Measurements from ENCODE around the gene NCAM1.
"Not testable (repeated sequence)": the region's sequence is repeated elsewhere in the genome, so short reads cannot be mapped to it uniquely, and the experiment has no call there.

The NCAM1 gene

GRCh38 chr11:113022262-113022661 is 61.0 kb downstream of the NCAM1 start:
- no peak for DNase-seq (ENCODE audit: low spot score)

DNA sequence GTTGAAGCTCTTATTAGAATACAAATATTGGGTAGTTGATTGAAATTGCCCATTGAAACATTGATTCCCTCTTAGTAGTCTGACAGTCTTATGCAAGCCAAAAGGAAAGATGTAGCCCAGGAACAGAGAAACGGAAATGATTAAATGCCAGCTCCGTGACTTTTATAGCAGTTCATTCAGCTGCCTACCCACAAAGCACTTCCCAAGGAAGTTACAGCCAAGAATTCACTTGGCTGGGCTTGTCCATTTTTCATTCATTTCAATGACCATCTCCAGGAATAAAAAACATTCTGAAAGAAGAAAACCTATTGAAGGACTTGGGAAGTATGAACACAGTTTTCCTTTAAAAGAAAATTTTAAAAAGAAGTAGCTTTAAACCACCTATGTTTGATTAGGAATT is 62.0 kb downstream of the NCAM1 start:
- no peak for DNase-seq (ENCODE audit: low spot score)

DNA sequence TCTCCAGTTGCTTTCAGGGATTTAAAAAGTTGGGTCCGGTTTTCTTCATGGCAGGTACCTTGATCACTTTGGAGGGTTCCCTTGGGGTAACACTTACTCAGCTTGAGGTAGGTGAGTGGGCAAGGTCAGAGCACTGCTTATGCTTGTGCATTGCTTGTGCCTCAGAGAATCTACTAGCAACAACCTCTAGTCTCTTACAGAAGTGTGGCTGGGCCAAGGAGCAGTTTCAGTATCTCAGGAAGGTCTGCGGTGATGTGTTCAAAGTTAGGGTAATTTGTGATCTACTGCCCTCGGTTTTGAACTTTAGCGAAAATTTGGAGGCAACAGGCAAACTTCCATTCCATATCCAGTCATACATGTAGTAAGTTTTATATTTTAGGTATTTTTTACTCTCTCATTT is 62.8 kb downstream of the NCAM1 start:
- DNase-seq (ENCODE audit: low spot score): no peak

- DNase-seq (ENCODE audit: low spot score): no peak
Measured at GRCh38 chr11:113026778-113027177, 65.6 kb downstream of the NCAM1 start.

GRCh38 chr11:113034576-113034975 is 73.4 kb downstream of the NCAM1 start:
- DNase-seq (ENCODE audit: low spot score): no peak

- DNase-seq (ENCODE audit: low spot score): no peak
Measured at GRCh38 chr11:113035708-113036107, 74.5 kb downstream of the NCAM1 start.

DNA sequence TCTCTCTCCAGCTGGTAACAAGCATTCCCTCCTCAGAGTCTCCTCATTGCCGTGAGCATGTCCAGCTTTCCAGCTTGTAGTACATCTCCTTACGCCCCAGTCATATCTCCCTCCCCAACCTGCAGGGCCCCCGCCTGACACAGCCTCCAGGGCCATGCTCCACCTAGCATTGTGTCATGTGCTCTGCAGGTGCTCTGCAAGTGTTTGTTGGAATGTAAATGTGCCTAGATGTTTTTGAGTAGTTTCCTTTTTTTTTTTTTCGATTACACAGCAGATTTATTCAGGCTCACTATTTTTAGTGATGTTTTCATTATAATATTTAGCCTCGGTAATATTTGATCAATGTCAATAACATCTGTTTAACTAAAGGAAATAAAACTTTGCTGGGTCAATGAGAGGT is 82.5 kb downstream of the NCAM1 start:
- DNase-seq (ENCODE audit: low spot score): no peak

GRCh38 chr11:113045146-113045545 is 83.9 kb downstream of the NCAM1 start:
- DNase-seq (ENCODE audit: low spot score): no peak

- no peak for DNase-seq (ENCODE audit: low spot score)
Measured at GRCh38 chr11:113046866-113047265, 85.6 kb downstream of the NCAM1 start.

DNA sequence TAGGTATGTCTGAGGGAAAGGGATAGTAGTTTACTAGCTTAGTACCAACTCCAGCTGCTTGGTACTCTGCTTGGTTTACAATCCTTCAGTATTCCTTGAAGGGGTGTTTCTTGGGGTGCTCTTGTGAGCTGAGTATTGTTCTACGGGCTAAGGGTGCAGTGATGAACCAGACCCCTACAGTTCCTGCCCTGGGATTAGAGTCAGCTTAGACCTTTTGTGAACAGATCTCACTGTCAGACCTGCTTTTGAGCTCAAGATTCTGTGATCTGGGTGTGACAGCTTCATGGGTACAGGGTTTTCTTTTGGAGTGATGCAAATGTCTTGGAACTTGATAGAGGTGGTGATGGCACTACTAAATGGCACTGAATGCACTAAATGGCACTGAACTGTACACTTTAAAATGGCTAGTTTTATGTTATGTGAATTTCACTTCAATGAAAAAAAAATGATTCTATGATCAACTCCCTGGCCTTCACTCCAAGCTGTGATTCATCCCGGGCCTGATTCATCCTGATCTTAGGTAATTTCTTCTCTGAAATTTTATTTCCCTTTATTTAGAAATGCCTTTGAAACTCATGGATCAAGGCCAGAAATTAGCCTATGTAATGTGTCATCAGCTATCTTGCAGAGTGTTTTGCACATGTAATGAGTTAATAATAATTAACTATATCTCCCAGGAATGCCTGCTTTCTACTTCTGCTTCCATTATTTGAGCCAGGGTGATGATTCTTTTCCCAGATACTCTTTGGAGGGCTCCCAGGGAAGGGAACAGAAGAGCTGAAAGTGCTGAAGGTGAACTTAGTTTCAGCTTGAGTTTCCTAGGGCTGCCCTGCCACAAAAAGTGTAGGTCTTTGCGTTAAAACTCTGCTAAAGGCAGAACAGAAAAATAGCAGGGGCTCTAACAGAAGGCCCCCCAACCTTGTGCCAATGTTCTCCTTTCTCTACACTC is 87.9 kb downstream of the NCAM1 start:
- no peak for DNase-seq (ENCODE audit: low spot score)

DNA sequence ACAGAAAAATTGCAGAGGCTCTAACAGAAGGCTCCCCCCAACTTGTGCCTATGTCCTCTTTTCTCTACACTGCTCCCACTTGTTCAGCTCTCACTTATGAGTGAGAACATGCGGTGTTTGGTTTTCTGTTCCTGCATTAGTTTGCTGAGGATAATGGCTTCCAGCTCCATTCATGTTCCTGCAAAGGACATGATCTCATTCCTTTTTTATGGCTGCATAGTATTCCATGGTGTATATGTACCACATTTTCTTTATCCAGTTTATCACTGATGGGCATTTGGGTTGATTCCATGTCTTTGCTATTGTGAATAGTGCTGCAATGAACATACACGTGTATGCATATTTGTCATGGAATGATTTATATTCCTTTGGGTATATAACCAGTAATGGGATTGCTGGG is 91.8 kb downstream of the NCAM1 start:
- DNase-seq (ENCODE audit: low spot score): not testable (repeated sequence)

DNA sequence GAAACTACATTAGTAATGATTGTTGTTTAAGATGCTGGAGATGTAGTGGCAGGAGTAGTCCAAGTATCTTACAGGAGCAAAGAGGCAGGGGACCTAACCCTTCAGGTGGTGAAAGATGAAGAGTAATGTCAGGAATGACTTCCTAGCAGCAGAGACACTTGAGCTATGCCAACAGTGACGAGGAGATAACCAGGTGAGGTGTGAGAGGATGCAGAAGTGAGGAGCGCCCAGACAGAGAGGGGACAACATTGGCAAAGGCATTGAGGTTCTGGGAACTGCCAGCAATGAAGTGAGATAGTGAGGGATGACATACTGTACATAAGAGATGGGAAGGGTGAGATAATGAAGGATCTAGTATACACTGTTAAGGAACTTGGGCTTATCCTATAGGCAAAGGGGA is 95.8 kb downstream of the NCAM1 start:
- DNase-seq (ENCODE audit: low spot score): no peak

- DNase-seq (ENCODE audit: low spot score): no peak
Measured at GRCh38 chr11:113059548-113059947, 98.3 kb downstream of the NCAM1 start.

- DNase-seq (ENCODE audit: low spot score): no peak
Measured at GRCh38 chr11:113065330-113065729, 104.1 kb downstream of the NCAM1 start.

DNA sequence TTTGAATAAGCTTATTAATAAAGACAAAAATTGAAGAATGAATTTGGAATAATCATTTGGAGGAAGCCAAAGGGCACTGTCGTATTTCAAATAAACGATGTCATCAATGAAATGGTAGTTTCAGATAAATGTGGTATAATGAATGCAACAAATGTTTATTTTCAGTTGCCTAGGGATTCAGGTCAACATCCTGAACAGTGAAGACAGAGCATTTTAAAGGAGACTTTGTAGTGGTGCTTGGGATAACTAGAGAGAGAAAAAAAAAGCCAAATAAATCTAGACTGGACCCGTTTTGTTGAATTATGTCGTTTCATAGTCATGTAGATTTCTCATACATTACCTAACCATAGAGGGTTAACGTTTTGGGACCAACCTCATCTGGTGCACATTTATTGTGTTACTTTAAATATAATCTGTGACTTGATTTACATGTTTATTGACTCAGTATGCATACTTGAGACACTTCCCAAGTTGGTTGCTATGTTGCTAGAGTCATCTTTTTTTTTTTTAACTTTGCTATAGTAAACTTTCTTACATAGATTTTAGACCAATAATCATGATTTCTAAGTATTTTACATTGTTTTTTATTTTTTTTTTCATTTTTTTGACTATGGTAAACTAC is 111.1 kb downstream of the NCAM1 start:
- no peak for DNase-seq (ENCODE audit: low spot score)

GRCh38 chr11:113073290-113073953 is 112.2 kb downstream of the NCAM1 start:
- no peak for DNase-seq (ENCODE audit: low spot score)

- DNase-seq (ENCODE audit: low spot score): no peak
Measured at GRCh38 chr11:113075586-113076095, 114.4 kb downstream of the NCAM1 start.

GRCh38 chr11:113077379-113077778 is 116.2 kb downstream of the NCAM1 start:
- no peak for DNase-seq (ENCODE audit: low spot score)

GRCh38 chr11:113082341-113082955 is 121.2 kb downstream of the NCAM1 start:
- DNase-seq (ENCODE audit: low spot score): no peak

- no peak for DNase-seq (ENCODE audit: low spot score)
Measured at GRCh38 chr11:113083571-113083970, 122.4 kb downstream of the NCAM1 start.

GRCh38 chr11:113084297-113084696 is 123.1 kb downstream of the NCAM1 start:
- no peak for DNase-seq (ENCODE audit: low spot score)

DNA sequence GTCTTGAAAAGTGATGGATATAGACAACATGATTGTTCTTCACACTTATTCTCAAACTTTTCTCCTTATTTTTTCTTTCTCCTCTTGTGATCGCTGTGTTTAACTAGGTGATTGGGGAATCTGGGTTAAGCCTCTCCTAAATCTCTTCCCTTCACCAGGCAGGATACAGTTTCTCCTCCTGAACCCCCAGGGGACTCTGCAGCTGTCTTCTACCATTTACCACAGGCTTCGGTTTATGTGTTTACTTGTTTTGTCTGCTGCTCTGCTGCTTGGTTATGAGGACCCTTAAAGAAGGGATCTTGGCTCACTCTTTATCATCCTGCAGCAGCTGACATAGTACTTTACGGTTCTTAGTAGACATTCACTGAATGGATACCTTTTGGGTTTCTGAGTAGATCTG is 124.2 kb downstream of the NCAM1 start:
- no peak for DNase-seq (ENCODE audit: low spot score)

All from hepatic stellate cell (primary cell).